ENCODE results near the gene CSTF2T.
"Not testable (repeated sequence)": the region's sequence is repeated elsewhere in the genome, so short reads cannot be mapped to it uniquely, and the experiment has no call there.

The CSTF2T gene

DNA sequence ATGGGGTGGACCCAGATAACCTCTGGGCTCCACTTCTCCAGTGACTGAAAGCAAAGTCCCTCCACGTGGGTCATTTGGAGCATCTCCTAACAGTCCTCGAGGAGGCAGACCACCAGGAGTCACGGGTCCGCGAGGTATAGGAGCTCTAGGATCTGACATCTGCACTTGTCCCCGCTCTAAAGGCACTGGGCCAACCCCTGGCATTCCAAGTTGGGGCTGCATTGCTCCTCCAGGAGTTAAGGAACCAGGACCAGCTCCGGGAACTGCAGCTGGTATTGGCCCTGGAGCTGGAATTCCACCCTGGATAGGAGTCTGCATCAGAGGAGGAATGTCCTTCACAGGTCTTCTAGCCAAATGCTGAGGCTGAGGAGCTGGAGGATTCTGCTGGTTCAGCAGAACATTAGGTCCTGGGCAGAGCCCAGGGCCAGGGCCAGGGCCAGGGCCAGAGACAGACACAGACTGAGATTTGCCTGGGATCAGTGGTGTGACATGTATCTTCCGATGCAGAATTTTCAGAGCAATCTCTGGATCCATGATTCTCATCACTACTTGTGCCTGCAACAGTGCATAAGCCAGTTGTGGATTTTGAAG is 827 bp downstream of the CSTF2T start:
- no peak for DNase-seq (ENCODE audit: low read depth in 2 of 2)

DNA sequence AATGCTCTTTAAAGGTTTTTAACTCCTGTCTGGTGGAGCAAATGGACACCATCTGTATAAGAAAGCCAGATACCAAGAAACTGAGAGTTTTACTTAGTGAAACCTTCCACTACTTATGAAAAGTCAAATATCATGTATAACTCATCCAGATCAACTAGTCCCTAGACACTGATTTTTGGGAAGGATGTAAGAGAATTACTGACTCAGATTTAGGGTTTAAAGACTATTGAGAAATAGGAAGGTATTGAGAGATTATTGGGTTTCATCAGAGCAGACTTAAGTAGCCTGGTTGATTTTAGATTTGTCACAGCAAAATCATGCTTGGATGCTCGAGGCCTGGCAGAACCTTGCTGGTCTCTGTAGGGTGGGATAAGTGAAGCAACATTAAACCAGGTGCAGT is 3.1 kb downstream of the CSTF2T start:
- DNase-seq (ENCODE audit: low read depth in 2 of 2): no peak

DNA sequence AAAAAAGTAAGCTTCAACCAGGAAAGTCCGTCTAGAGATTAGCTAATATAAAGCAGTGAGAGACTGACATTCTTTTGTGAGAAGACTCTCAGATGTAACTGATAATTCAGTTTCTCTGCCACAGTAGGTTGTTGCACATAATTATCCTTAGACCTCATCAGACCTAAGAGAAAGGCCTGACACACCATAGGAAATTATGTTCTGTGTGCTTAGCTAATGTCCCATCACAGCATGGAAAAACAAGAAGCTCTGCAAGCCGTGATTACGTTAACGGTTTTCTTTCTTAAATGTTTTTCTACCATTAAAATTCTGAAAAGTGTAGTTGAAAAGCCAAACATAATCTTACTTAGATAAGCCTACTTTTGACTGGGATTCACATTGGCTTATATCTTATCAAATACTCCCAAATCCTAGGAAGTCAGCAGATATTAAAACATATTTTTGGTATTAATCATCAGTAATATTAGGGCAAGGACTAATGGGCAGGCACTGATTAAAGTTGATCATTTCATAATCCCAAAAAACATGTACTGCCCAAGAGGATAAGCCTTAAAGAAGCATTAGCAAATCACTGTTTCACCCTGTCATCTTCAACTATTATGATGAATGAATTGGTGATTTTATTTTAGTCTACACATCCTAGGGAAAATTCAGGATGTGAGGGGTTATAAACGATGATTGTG is 5.2 kb downstream of the CSTF2T start:
- no peak for DNase-seq (ENCODE audit: low read depth in 2 of 2)

DNA sequence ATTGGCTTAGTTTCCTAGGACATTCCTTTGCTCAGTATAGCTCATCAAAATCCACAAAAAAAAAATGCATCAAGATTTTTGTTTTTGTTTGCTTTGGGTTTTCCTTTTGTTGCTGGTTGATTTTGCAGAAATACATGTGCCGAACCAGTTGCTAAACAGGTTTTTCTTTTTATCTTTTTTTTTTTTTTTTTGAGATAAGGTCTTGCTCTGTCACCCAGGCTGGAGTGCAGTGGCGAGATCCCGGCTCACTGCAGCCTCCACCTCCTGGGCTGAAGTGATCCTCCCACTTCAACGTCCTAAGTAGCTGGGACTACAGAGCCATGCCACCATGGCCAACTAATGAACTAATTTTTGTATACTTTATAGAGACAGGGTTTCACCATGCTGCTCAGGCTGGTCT is 8.3 kb downstream of the CSTF2T start:
- no peak for DNase-seq (ENCODE audit: low read depth in 2 of 2)

DNA sequence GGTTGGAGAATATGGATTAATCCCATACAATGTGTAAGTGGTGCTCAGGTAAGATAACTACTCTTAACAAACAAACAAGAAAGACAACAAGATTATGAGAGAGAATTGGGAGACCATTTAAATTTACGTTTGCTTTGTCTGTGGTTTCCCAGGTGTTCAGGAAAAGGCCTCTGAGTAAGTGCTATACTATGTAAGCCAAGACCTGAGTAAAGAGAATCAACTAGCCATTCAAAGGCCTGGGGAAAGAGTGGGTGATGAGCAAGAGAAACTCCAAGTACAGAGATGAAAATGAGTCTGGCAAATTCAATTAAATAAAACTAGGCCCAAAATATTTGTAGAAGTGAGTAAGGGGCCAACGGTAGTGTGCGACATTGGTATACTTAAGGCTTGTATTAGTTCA is 9.9 kb downstream of the CSTF2T start:
- DNase-seq (ENCODE audit: low read depth in 2 of 2): no peak

DNA sequence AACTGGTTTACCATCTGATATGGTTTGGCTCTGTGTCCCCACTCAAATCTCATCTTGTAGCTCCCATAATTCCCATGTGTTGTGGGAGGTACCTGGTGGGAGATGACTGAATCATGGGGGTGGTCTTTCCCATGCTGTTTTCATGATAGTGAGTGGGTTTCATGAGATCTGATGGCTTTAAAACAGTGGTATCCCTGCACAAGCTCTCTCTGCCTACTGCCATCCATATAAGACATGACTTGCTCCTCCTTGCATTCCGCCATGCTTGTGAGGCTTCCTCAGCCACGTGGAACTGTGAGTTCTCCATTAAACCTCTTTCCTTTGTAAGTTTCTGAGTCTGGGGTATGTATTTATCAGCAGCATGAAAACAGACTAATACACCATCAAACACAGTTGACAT is 10.6 kb downstream of the CSTF2T start:
- DNase-seq (ENCODE audit: low read depth in 2 of 2): not testable (repeated sequence)

DNA sequence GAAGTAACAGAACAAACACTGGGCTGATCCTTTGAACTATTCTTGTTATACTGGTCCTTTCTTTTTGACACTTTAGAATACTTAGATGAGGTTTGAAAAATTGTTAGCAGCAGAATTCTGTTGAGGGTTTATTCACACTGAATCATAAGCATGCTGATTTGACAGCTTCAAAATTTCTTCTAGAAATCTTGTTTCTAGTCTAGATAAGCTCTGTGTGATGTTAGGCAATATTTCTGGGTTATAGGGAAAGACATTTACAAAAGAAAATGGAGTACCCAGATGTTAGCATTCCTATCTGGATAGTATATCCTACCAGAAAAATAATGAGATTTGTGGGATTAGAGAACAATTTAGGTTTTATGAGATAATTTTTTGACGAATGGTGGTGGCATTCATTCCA is 12.1 kb downstream of the CSTF2T start:
- DNase-seq (ENCODE audit: low read depth in 2 of 2): no peak

DNA sequence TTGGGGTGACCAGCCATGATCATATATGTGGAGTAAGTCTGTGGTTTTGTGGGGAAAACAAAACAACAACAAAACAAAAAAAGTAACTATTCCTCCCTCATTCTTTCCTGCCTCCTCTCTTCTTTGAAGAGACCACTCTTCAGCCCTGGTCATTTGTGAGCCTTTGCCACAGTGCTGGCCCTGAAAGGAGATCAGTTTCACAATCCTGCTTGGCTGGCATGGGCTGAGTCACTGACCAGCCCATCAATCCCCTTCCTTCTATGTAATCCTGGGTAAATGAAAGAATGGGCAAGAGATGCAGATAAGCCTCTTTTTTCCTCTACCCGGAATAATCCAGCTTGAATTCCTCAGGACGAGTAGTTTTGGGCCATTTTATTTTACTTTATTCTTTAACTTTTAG is 13.6 kb downstream of the CSTF2T start:
- DNase-seq (ENCODE audit: low read depth in 2 of 2): no peak

DNA sequence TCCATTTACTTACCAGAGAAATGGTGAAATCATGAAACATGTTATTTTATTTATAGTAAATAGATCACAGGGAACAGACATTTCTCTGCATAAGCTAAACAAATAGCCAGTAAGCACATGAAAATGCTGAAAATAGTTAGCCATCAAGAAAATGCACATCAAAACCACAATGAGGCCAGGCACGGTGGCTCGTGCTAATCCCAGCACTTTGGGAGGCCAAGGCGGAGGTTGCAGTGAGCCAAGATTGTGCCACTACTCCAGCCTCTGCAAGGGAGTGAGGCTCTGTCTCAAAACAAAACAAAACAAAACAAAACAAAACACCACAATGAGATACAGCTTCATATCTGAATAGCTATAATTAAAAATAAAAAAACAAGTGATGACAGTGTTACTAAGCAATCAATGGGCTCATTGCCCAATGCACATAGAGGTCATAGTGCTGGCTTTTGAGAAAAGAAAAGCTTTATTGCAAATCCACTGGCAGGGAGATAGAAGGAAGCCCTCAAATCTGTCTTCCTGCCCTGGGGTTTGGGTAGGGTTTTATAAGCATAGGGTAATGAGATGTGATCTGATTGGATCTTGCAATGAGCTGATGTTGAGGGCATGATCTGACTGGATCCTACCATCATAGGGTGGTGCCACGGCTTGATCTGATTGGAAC is 16.2 kb downstream of the CSTF2T start:
- no peak for DNase-seq (ENCODE audit: low read depth in 2 of 2)

DNA sequence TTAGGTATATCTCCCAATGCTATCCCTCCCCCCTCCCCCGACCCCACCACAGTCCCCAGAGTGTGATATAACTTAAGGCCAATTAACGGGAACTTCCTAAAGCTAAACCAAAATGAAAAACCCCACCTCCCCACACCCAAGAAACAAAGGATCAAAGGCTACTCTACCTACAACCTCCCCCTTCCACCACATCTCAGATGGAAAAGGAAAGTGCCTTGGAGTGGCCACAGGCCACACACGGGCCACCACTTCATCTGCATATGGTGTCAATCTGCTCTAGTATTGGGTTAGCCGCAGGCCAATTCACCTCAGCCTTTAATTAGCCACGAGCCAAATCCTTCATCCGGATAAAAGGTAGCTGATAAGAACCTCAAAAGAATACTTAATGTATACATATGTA is 19.6 kb downstream of the CSTF2T start:
- no peak for DNase-seq (ENCODE audit: low read depth in 2 of 2)

DNA sequence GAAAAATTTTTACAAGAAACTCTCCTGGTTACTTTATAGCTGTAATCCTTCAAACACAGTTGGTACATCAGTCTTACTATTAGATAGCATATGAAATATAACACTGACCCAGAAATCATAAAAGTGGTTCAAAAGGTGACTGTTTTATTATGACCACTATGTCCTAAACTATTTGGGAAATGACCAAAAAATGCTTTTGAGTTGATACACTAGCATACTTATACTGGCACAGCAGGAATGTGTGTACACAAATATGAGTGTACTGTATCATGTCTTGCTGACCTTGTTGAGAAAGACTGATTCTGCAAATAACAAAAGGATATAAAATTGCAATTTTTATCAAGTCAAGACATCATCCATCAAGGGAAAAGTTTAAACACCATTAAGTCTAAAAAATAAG is 24.3 kb downstream of the CSTF2T start:
- DNase-seq (ENCODE audit: low read depth in 2 of 2): no peak

DNA sequence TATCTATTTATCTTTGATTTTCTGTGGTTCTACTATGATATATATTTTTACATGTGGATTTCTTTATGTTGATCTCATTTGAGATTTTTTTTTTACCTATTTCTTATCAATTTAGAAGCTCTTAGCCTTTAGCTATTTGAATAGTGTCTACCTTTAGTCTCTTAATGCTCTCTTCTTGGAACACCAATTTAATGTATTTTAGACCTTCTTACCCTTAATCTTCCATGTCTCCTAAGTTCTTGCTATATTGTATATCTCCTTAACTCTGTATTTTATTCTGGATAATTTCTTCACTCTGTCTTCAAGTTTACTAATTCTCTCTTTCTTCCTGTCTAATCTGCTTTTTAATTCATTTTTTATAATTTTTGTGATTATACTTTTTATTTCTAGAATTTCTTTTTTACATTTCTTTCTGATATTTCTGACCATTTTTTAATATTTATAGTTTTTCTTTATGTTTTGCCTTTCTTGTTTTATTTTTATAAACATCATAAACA is 27.3 kb downstream of the CSTF2T start:
- DNase-seq (ENCODE audit: low read depth in 2 of 2): no peak

DNA sequence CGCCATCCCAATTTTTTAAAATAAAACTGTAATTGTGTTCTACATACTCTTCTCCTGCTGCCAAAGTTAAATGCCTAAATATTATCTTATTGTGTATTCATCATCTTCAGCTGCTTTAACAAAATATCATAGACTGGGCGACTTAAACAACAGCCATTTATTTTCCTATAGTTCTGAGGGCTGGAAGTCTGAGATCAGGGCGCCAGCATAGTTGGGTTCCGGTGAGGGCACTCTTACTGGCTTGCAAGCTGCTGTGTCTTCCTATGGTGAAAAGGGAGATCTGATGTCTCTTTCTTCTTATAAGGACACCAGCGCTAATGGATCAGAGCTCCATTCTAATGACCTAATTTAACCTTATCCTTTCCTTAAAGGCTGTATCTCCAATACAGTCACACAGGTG is 30.4 kb downstream of the CSTF2T start:
- no peak for DNase-seq (ENCODE audit: low read depth in 2 of 2)

DNA sequence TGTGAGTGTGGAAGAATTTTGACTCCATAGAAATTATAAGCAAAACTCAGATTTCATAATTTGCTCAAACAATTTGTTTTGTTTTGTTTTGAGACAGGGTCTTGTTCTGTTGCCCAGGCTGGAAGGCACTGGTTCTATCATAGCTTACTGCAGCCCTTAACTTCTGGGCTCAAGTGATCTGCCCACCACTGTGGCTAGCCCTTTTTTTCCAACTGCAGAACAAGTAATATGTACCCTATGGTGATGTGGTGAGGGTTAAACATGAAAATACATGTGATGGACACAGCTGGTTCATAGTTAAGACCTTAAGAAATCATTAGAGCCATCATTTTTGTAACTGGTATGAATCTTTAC is 31.1 kb downstream of the CSTF2T start:
- DNase-seq (ENCODE audit: low read depth in 2 of 2): no peak

DNA sequence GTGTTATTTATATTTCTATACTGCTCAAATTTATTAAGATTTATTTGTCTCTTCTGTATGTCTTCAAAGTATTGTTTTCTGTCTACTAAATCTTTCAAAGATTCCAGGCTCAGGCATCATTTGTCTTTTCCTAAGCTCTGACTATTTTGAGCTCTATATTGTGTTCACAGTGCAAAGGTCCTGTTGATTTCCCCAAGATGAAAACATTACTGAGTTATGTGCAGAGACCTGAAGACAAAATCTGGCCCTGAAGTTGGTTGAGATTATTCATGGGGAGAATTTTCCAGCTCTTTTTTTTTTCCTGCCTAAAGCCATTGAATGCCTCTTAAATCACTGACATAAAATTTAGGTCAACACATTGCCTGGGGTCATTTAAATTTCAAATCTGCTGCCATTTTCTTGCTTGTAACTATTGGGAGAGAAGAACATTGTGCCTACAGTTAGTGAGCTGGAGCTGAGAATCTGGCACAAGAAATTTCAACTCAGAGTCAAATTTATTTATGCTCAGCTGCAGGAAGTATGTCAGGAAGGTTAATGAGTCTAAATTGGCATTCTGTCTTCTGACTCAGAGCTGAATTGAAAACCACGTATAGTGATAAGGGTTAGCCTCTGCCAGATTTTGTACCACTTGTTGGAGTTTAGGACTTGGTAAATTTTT is 31.6 kb downstream of the CSTF2T start:
- DNase-seq (ENCODE audit: low read depth in 2 of 2): no peak

DNA sequence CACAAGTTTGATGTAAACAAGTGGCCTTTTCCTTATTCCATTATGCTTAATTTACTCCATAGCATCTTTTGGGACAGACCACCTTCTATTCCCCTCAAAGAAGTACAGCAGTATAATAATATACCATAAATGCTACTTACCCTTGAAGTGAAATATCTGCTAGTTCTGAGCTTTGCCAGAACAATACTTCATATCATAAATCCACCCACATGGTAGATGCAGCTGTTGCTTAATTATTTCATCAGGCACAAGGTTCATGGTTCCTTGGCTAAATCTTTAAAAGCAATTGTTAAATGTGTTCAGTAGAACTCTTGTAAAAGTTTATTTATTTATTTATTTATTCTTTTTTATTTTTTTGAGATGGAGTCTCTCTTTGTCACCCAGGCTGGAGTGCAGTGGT is 32.9 kb downstream of the CSTF2T start:
- no peak for DNase-seq (ENCODE audit: low read depth in 2 of 2)

DNA sequence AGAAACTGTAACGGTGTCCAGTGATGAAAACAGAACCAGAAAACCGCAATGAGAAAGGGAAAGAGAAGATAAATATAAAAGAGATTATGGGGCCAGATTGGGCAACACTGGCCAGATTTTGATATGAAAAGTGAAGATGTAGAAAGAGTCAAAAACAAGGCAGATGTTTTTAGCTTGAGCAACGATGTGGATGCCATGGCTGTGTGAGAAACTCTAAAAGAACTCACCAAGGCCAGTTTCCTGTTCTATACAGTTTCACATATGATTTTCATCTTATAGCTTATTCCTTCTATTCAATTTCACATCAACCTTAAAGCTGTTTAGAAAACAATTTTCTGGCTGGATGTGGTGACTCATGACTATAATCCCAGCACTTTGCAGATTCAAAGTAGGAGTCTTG is 36.3 kb downstream of the CSTF2T start:
- no peak for DNase-seq (ENCODE audit: low read depth in 2 of 2)

DNA sequence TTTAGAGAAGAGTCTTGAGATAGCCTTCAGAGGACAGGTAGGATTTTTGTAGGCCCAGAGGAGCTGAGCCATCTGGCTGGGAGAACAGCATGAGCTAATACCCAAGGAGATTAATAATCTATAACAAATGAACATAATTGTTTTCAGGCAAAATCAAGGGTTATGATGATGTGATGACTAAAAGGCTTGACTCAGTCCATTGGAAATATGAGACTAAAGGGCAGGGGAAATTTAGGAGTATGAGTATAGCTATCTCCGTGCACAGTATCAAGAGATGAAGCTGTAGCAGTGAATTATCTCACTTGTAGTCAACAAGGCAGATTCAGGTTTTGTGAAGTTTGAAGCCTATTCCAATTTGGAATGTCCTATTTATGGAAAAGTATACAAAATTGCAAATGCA is 40.1 kb downstream of the CSTF2T start:
- DNase-seq (ENCODE audit: low read depth in 2 of 2): no peak

DNA sequence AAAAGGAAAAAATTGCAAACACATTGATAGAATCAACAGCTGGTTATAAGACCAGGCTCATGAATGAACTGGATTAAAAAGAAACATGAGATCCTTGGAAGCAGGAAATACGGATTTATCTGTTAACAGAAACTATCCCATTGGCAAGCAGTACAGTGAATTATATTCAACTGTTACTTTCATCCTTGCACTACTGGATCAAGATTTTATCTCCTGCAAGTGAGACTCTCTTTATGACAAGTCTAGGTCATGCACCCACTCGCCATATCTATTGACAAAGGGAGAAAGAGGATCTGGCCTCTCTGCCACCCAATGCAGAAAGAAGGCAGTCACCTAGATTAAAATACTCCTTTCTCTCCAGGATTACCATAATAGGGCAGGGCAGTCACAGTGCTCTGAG is 41.4 kb downstream of the CSTF2T start:
- DNase-seq (ENCODE audit: low read depth in 2 of 2): no peak

DNA sequence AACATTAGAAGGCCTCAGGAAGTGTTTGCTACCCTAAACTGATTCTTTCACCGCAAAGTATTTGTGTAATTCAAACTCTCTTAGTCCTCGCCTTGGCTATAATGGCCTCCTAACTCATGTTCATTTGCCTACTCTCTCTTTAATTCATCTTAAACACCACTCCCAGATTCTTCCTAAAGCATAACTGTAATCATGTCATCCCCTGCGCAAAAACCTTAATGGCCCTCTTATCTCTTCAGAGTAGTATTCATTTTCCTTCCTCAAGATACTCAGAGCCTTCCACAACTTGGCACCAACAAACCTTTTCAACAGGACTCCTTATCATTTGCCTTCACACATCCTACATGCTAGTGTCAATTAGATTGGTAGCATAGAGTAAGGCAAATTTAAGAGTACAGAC is 42.9 kb downstream of the CSTF2T start:
- DNase-seq (ENCODE audit: low read depth in 2 of 2): no peak

DNA sequence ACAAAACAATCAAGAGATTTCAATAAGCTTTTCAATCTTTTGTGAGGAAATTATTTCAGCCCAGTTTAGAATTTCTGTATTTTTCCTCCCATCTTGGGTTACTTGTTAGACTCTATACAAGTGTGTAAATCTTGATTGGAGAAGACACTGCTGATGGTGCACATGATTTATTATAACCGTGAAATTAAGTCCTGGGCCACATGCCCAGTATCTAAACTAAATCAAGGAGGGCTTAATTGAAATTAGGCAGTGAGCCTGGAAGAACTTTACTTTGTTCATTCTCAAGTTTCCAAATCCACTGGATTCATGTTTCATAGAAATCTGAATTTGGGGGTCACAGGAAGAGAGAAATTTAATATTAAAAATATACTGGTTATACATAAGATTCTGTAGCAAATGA is 44.5 kb downstream of the CSTF2T start:
- no peak for DNase-seq (ENCODE audit: low read depth in 2 of 2)

DNA sequence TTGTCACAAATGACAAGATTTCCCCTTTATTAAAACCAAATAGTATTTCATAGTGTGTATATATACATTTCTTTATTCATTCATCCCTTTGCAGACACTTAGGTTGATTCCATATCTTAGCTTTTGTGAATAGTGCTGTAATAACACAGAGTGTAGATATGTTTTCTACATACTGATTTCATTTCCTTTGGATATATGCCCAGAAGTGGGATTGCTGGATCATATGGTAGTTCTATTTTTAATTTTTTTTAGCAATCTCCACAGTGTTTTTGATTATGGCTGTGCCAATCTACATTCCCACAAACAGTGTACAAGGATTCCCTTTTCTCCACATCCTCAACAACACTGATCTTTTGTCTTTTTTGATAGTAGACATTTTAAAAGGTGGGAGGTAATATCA is 46.4 kb downstream of the CSTF2T start:
- no peak for DNase-seq (ENCODE audit: low read depth in 2 of 2)

DNA sequence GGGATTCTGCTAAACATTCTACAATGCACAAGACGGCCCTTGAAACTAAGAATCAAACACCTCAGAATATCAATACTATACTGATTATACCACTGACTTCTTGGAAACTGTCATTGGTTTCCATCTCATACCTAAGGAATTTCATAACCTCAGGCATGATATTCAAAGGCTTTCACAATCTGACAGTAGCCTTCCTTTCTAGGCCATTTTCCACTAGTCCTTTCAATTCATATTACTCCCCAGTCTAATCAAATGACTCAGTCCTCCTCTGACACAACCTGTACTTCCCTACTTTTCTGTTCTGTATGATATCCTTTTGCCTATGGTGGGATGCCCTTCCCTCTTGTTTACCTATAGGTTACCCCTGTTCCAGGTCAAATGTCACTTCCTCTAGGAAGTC is 48.3 kb downstream of the CSTF2T start:
- no peak for DNase-seq (ENCODE audit: low read depth in 2 of 2)
